IMR-90 (cell line): ENCODE measurements around the gene INPP5B. TPM values are rescaled to one million over a fixed set of nuclear protein-coding genes. Genes with fewer than 3 reads are reported as not detected.
"Not testable (repeated sequence)": the region's sequence is repeated elsewhere in the genome, so short reads cannot be mapped to it uniquely, and the experiment has no call there.

ENCODE experiments used
- ATAC-seq: fragments of 200-7000 bp; cut with Tn5 transposase; 2 replicates; pipeline ENCODE4 v1.9.1; 2020; ENCODE audit warnings: low read depth, mild to moderate bottlenecking, moderate library complexity
- BruUV-seq: library from RNA; stranded (reverse); fragments of 400-500 nt; replicated peaks from 2 replicates; lab custom pipeline; 2021; lab: Mats Ljungman, UMichigan
- CTCF ChIA-PET: fragments of 300-600 bp; formaldehyde crosslinking; extraction: SDS; loops from one replicate; lab custom pipeline; 2021; ENCODE audit warnings: antibody characterized with exemption; lab: Yijun Ruan, JAX
- POLR2A ChIA-PET: fragments of 300-600 bp; sonication (Branson Sonifier 250); formaldehyde crosslinking; loops from one replicate; lab custom pipeline; 2022; ENCODE audit warnings: antibody characterized with exemption; ENCODE audit not compliant: unreplicated experiment; lab: Charles Lee
- DNase-seq: peaks from one replicate; pipeline ENCODE4 v3.0.0; 2013
- H2AFZ ChIP-seq: replicated peaks from 2 replicates; pipeline ENCODE3; 2013; ENCODE audit warnings: low read length, mild to moderate bottlenecking; ENCODE audit not compliant: poor library complexity
- H2AK5ac ChIP-seq: 2 replicates; pipeline ENCODE4 v1.6.1; 2013; ENCODE audit warnings: low read depth, low read length, inconsistent platforms
- H2AK9ac ChIP-seq: replicated peaks from 2 replicates; pipeline ENCODE3; 2013; ENCODE audit warnings: mild to moderate bottlenecking, low read depth, low read length, moderate library complexity; ENCODE audit not compliant: poor library complexity
- H2BK120ac ChIP-seq: 2 replicates; pipeline ENCODE4 v1.6.1; 2013; ENCODE audit warnings: low read depth, low read length, inconsistent platforms
- H2BK15ac ChIP-seq: 3 replicates; pipeline ENCODE4 v1.6.1; 2013; ENCODE audit warnings: low read depth, low read length, inconsistent platforms
- H2BK20ac ChIP-seq: 2 replicates; pipeline ENCODE4 v1.6.1; 2013; ENCODE audit warnings: low read depth, mild to moderate bottlenecking, inconsistent platforms, low read length, moderate library complexity
- H2BK5ac ChIP-seq: 2 replicates; pipeline ENCODE4 v1.6.1; 2013; ENCODE audit warnings: mild to moderate bottlenecking, low read depth, low read length, inconsistent platforms; ENCODE audit not compliant: poor library complexity, severe bottlenecking
- H3K14ac ChIP-seq: replicated peaks from 2 replicates; pipeline ENCODE4 v1.6.1; 2013; ENCODE audit warnings: low read depth, low read length, inconsistent platforms
- H3K18ac ChIP-seq: 2 replicates; pipeline ENCODE4 v1.6.1; 2013; ENCODE audit warnings: low read depth, low read length, control low read depth
- H3K23ac ChIP-seq: 2 replicates; pipeline ENCODE4 v1.6.1; 2013; ENCODE audit warnings: low read depth, low read length, inconsistent platforms
- H3K27ac ChIP-seq: 2 replicates; pipeline ENCODE4 v1.5.1; 2013; ENCODE audit warnings: mild to moderate bottlenecking, control low read depth, low read length; ENCODE audit not compliant: insufficient read depth
- H3K27me3 ChIP-seq: 2 replicates; pipeline ENCODE4 v1.6.1; 2013; ENCODE audit warnings: low read length; ENCODE audit not compliant: control insufficient read depth, insufficient read depth
- H3K36me3 ChIP-seq: 2 replicates; pipeline ENCODE4 v1.6.1; 2013; ENCODE audit warnings: low read length, mixed read lengths; ENCODE audit not compliant: control insufficient read depth, insufficient read depth
- H3K4ac ChIP-seq: 2 replicates; pipeline ENCODE4 v1.6.1; 2013; ENCODE audit warnings: low read depth, low read length, inconsistent platforms
- H3K4me1 ChIP-seq: 2 replicates; pipeline ENCODE4 v1.6.1; 2013; ENCODE audit warnings: low read length, mixed read lengths; ENCODE audit not compliant: control insufficient read depth, insufficient read depth
- H3K4me2 ChIP-seq: 2 replicates; pipeline ENCODE4 v1.6.1; 2013; ENCODE audit warnings: low read depth, mild to moderate bottlenecking, control low read depth, low read length, moderate library complexity
- H3K4me3 ChIP-seq: 2 replicates; pipeline ENCODE4 v1.5.1; 2013; ENCODE audit warnings: low read depth, mild to moderate bottlenecking, control low read depth, low read length, moderate library complexity; ENCODE audit not compliant: insufficient read depth
- H3K56ac ChIP-seq: 2 replicates; pipeline ENCODE4 v1.6.1; 2013; ENCODE audit warnings: low read length, inconsistent platforms; ENCODE audit not compliant: insufficient read depth; ENCODE audit errors: extremely low read depth
- H3K79me1 ChIP-seq, 2 experiments: 2 replicates each; pipeline ENCODE4 v1.6.1; 2013; ENCODE audit warnings: low read length in 2 of 2, inconsistent platforms in 1 of 2, low read depth in 1 of 2
- H3K9ac ChIP-seq: 2 replicates; pipeline ENCODE4 v1.6.1; 2013; ENCODE audit warnings: low read depth, low read length, control low read depth
- H3K9me1 ChIP-seq: 2 replicates; pipeline ENCODE4 v1.6.1; 2013; ENCODE audit warnings: low read length, inconsistent platforms; ENCODE audit not compliant: insufficient read depth
- H3K9me3 ChIP-seq: 2 replicates; pipeline ENCODE4 v1.6.1; 2013; ENCODE audit warnings: low read length; ENCODE audit not compliant: control insufficient read depth, insufficient read depth
- H4K20me1 ChIP-seq: 2 replicates; pipeline ENCODE4 v1.6.1; 2013; ENCODE audit warnings: low read length, inconsistent platforms; ENCODE audit not compliant: insufficient read depth
- H4K5ac ChIP-seq: 2 replicates; pipeline ENCODE4 v1.6.1; 2013; ENCODE audit warnings: mild to moderate bottlenecking, low read depth, low read length, control low read depth
- H4K8ac ChIP-seq, 2 experiments: 2 replicates each; pipeline ENCODE4 v1.6.1; 2013; ENCODE audit warnings: low read depth in 2 of 2, low read length in 2 of 2, control low read depth in 1 of 2, inconsistent platforms in 1 of 2
- H4K91ac ChIP-seq: 2 replicates; pipeline ENCODE4 v1.6.1; 2013; ENCODE audit warnings: low read depth, low read length, inconsistent platforms; ENCODE audit not compliant: insufficient read depth
- WGBS, 2 experiments: methylation state at CpG; one replicate each; pipeline versions ENCODE4 v1.1.5 to v1.1.7; 2013; ENCODE audit warnings: missing lambda C conversion rate in 2 of 2; ENCODE audit not compliant: insufficient read length in 1 of 2; ENCODE audit errors: extremely low coverage in 2 of 2; 5-methylcytosine and 5-hydroxymethylcytosine counted together
- dilution Hi-C: fragments of 300-500 bp; cut with HindIII; formaldehyde crosslinking; loops from one replicate; pipeline ENCODE4 v1.14.3; 2018; ENCODE audit warnings: low sequenced_read_pairs; ENCODE audit not compliant: unreplicated experiment
- in situ Hi-C: fragments of 300-500 bp; cut with MboI; formaldehyde crosslinking; loops from 3 replicates; pipeline ENCODE4 v1.14.3; 2019; ENCODE audit warnings: low sequenced_read_pairs, inconsistent platforms, mixed read lengths
- intact Hi-C: fragments of 100-400 bp; cut with micrococcal nuclease; formaldehyde crosslinking; loops from 2 replicates; pipeline ENCODE4 v1.10.0; 2022
- polyA plus RNA-seq, 3 experiments: library from polyadenylated mRNA; depleted of rRNA; stranded (reverse); fragments of >200 nt; gene quantifications; 2 replicates each; pipeline ENCODE4 v1.2.3, GENCODE V29; 2012; ENCODE audit warnings: low replicate concordance in 1 of 3
- total RNA-seq: library from RNA; depleted of rRNA; stranded (reverse); fragments of >200 nt; gene quantifications from 2 replicates; pipeline ENCODE4 v1.2.3, GENCODE V29; 2012

The INPP5B gene
- total and polyA plus RNA-seq, 2 of the 4 experiments (the other 2 are of a cell fraction) = 9.4 to 20.4 TPM

DNA sequence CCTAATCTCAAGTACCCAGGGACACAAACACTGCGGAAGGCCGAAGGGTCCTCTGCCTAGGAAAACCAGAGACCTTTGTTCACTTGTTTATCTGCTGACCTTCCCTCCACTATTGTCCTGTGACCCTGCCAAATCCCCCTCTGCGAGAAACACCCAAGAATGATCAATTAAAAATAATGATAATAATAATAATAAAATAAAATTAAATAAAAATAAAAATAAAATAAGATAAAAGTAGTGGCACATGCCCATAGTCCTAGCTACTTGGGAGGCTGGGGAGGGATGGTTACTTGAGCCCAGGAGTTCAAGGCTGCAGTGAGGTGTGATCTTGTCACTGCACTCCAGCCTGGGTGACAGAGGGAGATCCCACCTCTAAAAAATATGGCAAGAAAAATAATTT lies 49.3 kb downstream of the INPP5B start:
- CTCF ChIA-PET, BruUV-seq, H4K8ac ChIP-seq, H3K9me1 ChIP-seq, H4K5ac ChIP-seq, H3K23ac ChIP-seq, H2AK9ac ChIP-seq, H3K27me3 ChIP-seq, H4K20me1 ChIP-seq, H3K14ac ChIP-seq, H3K9ac ChIP-seq, H2BK15ac ChIP-seq, H3K4me2 ChIP-seq, ATAC-seq, H3K4me1 ChIP-seq, H2BK5ac ChIP-seq, in situ Hi-C loops, H2AFZ ChIP-seq, H3K36me3 ChIP-seq, H3K27ac ChIP-seq, H2BK20ac ChIP-seq, H3K4ac ChIP-seq, H3K4me3 ChIP-seq, dilution Hi-C loops, intact Hi-C loops, H2BK120ac ChIP-seq, DNase-seq, H3K79me1 ChIP-seq, H2AK5ac ChIP-seq, H3K56ac ChIP-seq, POLR2A ChIA-PET, H4K91ac ChIP-seq, H3K18ac ChIP-seq, H3K9me3 ChIP-seq: not testable (repeated sequence)
- WGBS, 2 experiments = no CpG with 5 or more reads among the region's 3 CpGs
